H1 (cell line): Measurements from ENCODE around the gene MID1. TPM values are rescaled to one million over a fixed set of nuclear protein-coding genes. Genes with fewer than 3 reads are reported as not detected.

Experiments used
- CTCF ChIA-PET: fragments of 300-600 bp; sonication (Branson Sonifier 250); formaldehyde crosslinking; loops from one replicate; lab custom pipeline; 2021; ENCODE audit not compliant: partially characterized antibody; lab: Charles Lee
- POLR2A ChIA-PET: fragments of 300-600 bp; sonication (Branson Sonifier 250); formaldehyde crosslinking; loops from one replicate; lab custom pipeline; 2021; ENCODE audit warnings: inconsistent platforms; ENCODE audit not compliant: partially characterized antibody; lab: Charles Lee
- DNase-seq, 2 experiments: peaks; one replicate each; pipeline versions ENCODE4 v3.0.0 to v3.0.0-alpha.2; 2010 to 2022; ENCODE audit warnings: low spot score in 2 of 2, low read depth in 1 of 2, mixed read lengths in 1 of 2
- FAIRE-seq: peaks from 2 replicates; lab custom pipeline; 2011; peaks lifted over from hg19 to GRCh38; lab: Jason Lieb, UNC
- H2AFZ ChIP-seq: 2 replicates; pipeline ENCODE4 v1.8.1; 2012; ENCODE audit warnings: low read length, inconsistent platforms
- H2AK5ac ChIP-seq: 2 replicates; pipeline ENCODE4 v1.6.1; 2013; ENCODE audit warnings: low read depth, low read length
- H2BK120ac ChIP-seq: replicated peaks from 2 replicates; pipeline ENCODE3; 2013; ENCODE audit warnings: low read depth, low read length, inconsistent platforms
- H2BK12ac ChIP-seq: 2 replicates; pipeline ENCODE4 v1.6.1; 2013; ENCODE audit warnings: low read depth, low read length
- H2BK15ac ChIP-seq: 2 replicates; pipeline ENCODE4 v1.6.1; 2013; ENCODE audit warnings: low read length
- H2BK20ac ChIP-seq: 2 replicates; pipeline ENCODE4 v1.6.1; 2013; ENCODE audit warnings: low read length
- H2BK5ac ChIP-seq: 2 replicates; pipeline ENCODE4 v1.6.1; 2013; ENCODE audit warnings: low read depth, low read length
- H3K14ac ChIP-seq: 2 replicates; pipeline ENCODE4 v1.6.1; 2013; ENCODE audit warnings: inconsistent platforms; ENCODE audit not compliant: insufficient read length
- H3K18ac ChIP-seq: 2 replicates; pipeline ENCODE4 v1.6.1; 2013; ENCODE audit warnings: low read length; ENCODE audit errors: extremely low read depth
- H3K23ac ChIP-seq: 2 replicates; pipeline ENCODE4 v1.6.1; 2013; ENCODE audit warnings: inconsistent platforms; ENCODE audit not compliant: insufficient read length
- H3K23me2 ChIP-seq: 2 replicates; pipeline ENCODE4 v1.6.1; 2013; ENCODE audit warnings: low read depth, low read length
- H3K27ac ChIP-seq: 2 replicates; pipeline ENCODE4 v1.6.1; 2011; ENCODE audit warnings: low read depth, low read length, inconsistent platforms
- H3K27me3 ChIP-seq, 4 experiments: replicated peaks in 1 of 4; 1 replicate in 1 of 4; 2 replicates in 3 of 4; pipeline versions ENCODE4 v1.6.1 to v1.8.1; 2011 to 2013; ENCODE audit warnings: low read length in 3 of 4, mild to moderate bottlenecking in 3 of 4, inconsistent platforms in 2 of 4, mixed read lengths in 2 of 4, moderate library complexity in 1 of 4; ENCODE audit not compliant: control insufficient read depth in 3 of 4, insufficient read depth in 3 of 4; ENCODE audit errors: extremely low read depth in 1 of 4
- H3K36me3 ChIP-seq, 4 experiments: 2 replicates each; pipeline versions ENCODE4 v1.6.1 to v1.8.1; 2011 to 2013; ENCODE audit warnings: mild to moderate bottlenecking in 4 of 4, low read length in 3 of 4, moderate library complexity in 2 of 4, control low read depth in 1 of 4, inconsistent platforms in 1 of 4; ENCODE audit not compliant: insufficient read depth in 4 of 4, control insufficient read depth in 2 of 4
- H3K4ac ChIP-seq: replicated peaks from 2 replicates; pipeline ENCODE3; 2013; ENCODE audit warnings: low read length, low read depth, mixed read lengths, inconsistent platforms; ENCODE audit not compliant: insufficient read length
- H3K4me1 ChIP-seq, 4 experiments: replicated peaks in 1 of 4; 1 replicate in 1 of 4; 2 replicates in 3 of 4; pipeline versions ENCODE4 v1.6.1 to v1.8.1; 2011 to 2013; ENCODE audit warnings: low read length in 3 of 4, inconsistent platforms in 2 of 4, mixed read lengths in 1 of 4; ENCODE audit not compliant: insufficient read depth in 4 of 4, control insufficient read depth in 3 of 4
- H3K4me2 ChIP-seq, 2 experiments: 2 replicates each; pipeline versions ENCODE4 v1.6.1 to v1.8.1; 2011 to 2013; ENCODE audit warnings: low read depth in 2 of 2, low read length in 2 of 2, control low read depth in 1 of 2, inconsistent platforms in 1 of 2, mild to moderate bottlenecking in 1 of 2; ENCODE audit not compliant: insufficient read depth in 1 of 2
- H3K4me3 ChIP-seq, 4 experiments: fragments of 200-600, 300-600 bp in 1 of 4; sonication (generic), shearing (Covaris generic), sonication (Bioruptor Twin) in 1 of 4; 2 replicates each; pipeline versions ENCODE4 v1.5.1 to v1.8.1; 2011 to 2016; ENCODE audit warnings: low read length in 4 of 4, low read depth in 3 of 4, control low read depth in 2 of 4, inconsistent platforms in 2 of 4, mild to moderate bottlenecking in 2 of 4, mixed read lengths in 1 of 4, moderate library complexity in 1 of 4; ENCODE audit not compliant: insufficient read depth in 2 of 4; ENCODE audit errors: extremely low read depth in 1 of 4
- H3K56ac ChIP-seq: replicated peaks from 2 replicates; pipeline ENCODE3; 2013; ENCODE audit warnings: low read depth, mild to moderate bottlenecking, mixed read lengths, low read length, inconsistent platforms; ENCODE audit not compliant: insufficient read length
- H3K79me1 ChIP-seq: 2 replicates; pipeline ENCODE4 v1.6.1; 2013; ENCODE audit warnings: low read depth, low read length, control low read depth
- H3K79me2 ChIP-seq, 2 experiments: 2 replicates each; pipeline versions ENCODE4 v1.6.1 to v1.8.1; 2012 to 2013; ENCODE audit warnings: low read length in 2 of 2, mild to moderate bottlenecking in 2 of 2, inconsistent platforms in 1 of 2; ENCODE audit not compliant: insufficient read depth in 2 of 2, control insufficient read depth in 1 of 2
- H3K9ac ChIP-seq, 4 experiments: replicated peaks in 1 of 4; 1 replicate in 1 of 4; 2 replicates in 3 of 4; pipeline versions ENCODE4 v1.6.1 to v1.8.1; 2011 to 2013; ENCODE audit warnings: low read depth in 3 of 4, low read length in 3 of 4, control low read depth in 2 of 4, mild to moderate bottlenecking in 2 of 4, moderate library complexity in 2 of 4, inconsistent platforms in 1 of 4; ENCODE audit errors: extremely low read depth in 1 of 4
- H3K9me3 ChIP-seq, 2 experiments: 2 replicates each; pipeline versions ENCODE4 v1.6.1 to v1.8.1; 2012 to 2013; ENCODE audit warnings: mild to moderate bottlenecking in 2 of 2, moderate library complexity in 2 of 2, control low read depth in 1 of 2, inconsistent platforms in 1 of 2, low read depth in 1 of 2, low read length in 1 of 2, mixed read lengths in 1 of 2; ENCODE audit not compliant: insufficient read depth in 2 of 2
- H4K20me1 ChIP-seq, 2 experiments: replicated peaks in 1 of 2; 2 replicates each; pipeline versions ENCODE3 to v1.8.1; 2011 to 2013; ENCODE audit warnings: inconsistent platforms in 2 of 2, low read length in 2 of 2, mild to moderate bottlenecking in 1 of 2; ENCODE audit not compliant: insufficient read depth in 2 of 2, control insufficient read depth in 1 of 2
- H4K5ac ChIP-seq: 2 replicates; pipeline ENCODE4 v1.6.1; 2013; ENCODE audit warnings: low read length, low read depth, mixed read lengths, inconsistent platforms; ENCODE audit not compliant: insufficient read length
- H4K8ac ChIP-seq: 2 replicates; pipeline ENCODE4 v1.8.0; 2013; ENCODE audit warnings: mild to moderate bottlenecking, moderate library complexity, low read length, inconsistent platforms; ENCODE audit not compliant: insufficient read depth; ENCODE audit errors: extremely low read depth
- H4K91ac ChIP-seq: replicated peaks from 2 replicates; pipeline ENCODE3; 2013; ENCODE audit warnings: low read length, mixed read lengths, inconsistent platforms; ENCODE audit not compliant: insufficient read length
- CTBP2 ChIP-seq: IDR thresholded peaks from 2 replicates; pipeline ENCODE4 v1.7.0; 2011; ENCODE audit warnings: borderline replicate concordance, mild to moderate bottlenecking, moderate library complexity, mixed read lengths, low read length; ENCODE audit not compliant: insufficient read depth, insufficient read length
- E2F6 ChIP-seq: IDR thresholded peaks from 2 replicates; pipeline ENCODE4 v1.6.1; 2012; ENCODE audit warnings: inconsistent platforms
- FOSL1 ChIP-seq: IDR thresholded peaks from 2 replicates; pipeline ENCODE4 v1.6.1; 2011; ENCODE audit warnings: mild to moderate bottlenecking, low read depth, low read length, moderate library complexity; ENCODE audit not compliant: insufficient read depth
- GABPA ChIP-seq: IDR thresholded peaks from 2 replicates; pipeline ENCODE4 v1.6.1; 2011; ENCODE audit warnings: mild to moderate bottlenecking, low read length, moderate library complexity, borderline replicate concordance; ENCODE audit not compliant: insufficient read depth
- KDM4A ChIP-seq: IDR thresholded peaks from one replicate; pipeline ENCODE4 v1.7.1; 2012; ENCODE audit warnings: low read depth, mild to moderate bottlenecking, moderate library complexity, low read length, inconsistent platforms; ENCODE audit not compliant: severe bottlenecking
- NANOG ChIP-seq: IDR thresholded peaks from 2 replicates; pipeline ENCODE4 v1.6.1; 2011; ENCODE audit warnings: low read length, low read depth, mild to moderate bottlenecking, inconsistent platforms; ENCODE audit not compliant: insufficient read depth, poor library complexity, severe bottlenecking
- NRF1 ChIP-seq: IDR thresholded peaks from 2 replicates; pipeline ENCODE4 v1.6.1; 2011; ENCODE audit warnings: mild to moderate bottlenecking, low read depth, low read length, improper control_type of control experiment
- POLR2A ChIP-seq, 2 experiments: IDR thresholded peaks; 1 replicate in 1 of 2; 2 replicates in 1 of 2; pipeline ENCODE4 v1.6.1; 2011; ENCODE audit warnings: low read depth in 2 of 2, low read length in 2 of 2, mild to moderate bottlenecking in 2 of 2; ENCODE audit errors: control extremely low read depth in 1 of 2
- RFX5 ChIP-seq: IDR thresholded peaks from 2 replicates; pipeline ENCODE4 v1.6.1; 2011; ENCODE audit warnings: low read depth, low read length, improper control_type of control experiment, borderline replicate concordance
- SP2 ChIP-seq: IDR thresholded peaks from 2 replicates; pipeline ENCODE4 v1.6.1; 2012; ENCODE audit warnings: mild to moderate bottlenecking, low read length, inconsistent platforms
- SRF ChIP-seq: IDR thresholded peaks from 2 replicates; pipeline ENCODE4 v1.6.1; 2011; ENCODE audit warnings: mild to moderate bottlenecking, low read depth, low read length, moderate library complexity
- SUZ12 ChIP-seq: fragments of 200-600 bp; sonication (generic); IDR thresholded peaks from 2 replicates; pipeline ENCODE4 v1.6.1; 2012; ENCODE audit warnings: mild to moderate bottlenecking, inconsistent platforms, low read length, moderate library complexity, mixed read lengths
- YY1 ChIP-seq: IDR thresholded peaks from 2 replicates; pipeline ENCODE4 v1.6.1; 2011; ENCODE audit warnings: low read depth, mild to moderate bottlenecking, low read length
- ZNF274 ChIP-seq: IDR thresholded peaks from 2 replicates; pipeline ENCODE4 v1.7.0; 2012; ENCODE audit warnings: low read length, borderline replicate concordance; ENCODE audit errors: extremely low read depth
- WGBS, 2 experiments: shearing (Covaris generic) in 1 of 2; methylation state at CpG; one replicate each; pipeline versions ENCODE4 v1.1.6 to v1.1.7; 2013 to 2015; ENCODE audit warnings: low lambda C conversion rate in 2 of 2, mixed read lengths in 2 of 2, inconsistent platforms in 1 of 2, low coverage in 1 of 2, missing lambda C conversion rate in 1 of 2; ENCODE audit not compliant: insufficient replicate concordance in 2 of 2, insufficient coverage in 1 of 2, insufficient read length in 1 of 2; ENCODE audit errors: extremely low coverage in 1 of 2, missing lambda C conversion rate in 1 of 2; 5-methylcytosine and 5-hydroxymethylcytosine counted together
- polyA plus RNA-seq, 7 experiments: library from polyadenylated mRNA; depleted of rRNA in 3 of 7; stranded (reverse) in 5 of 7; unstranded in 2 of 7; fragments of >200 nt in 5 of 7; fragments of 200-250 nt in 2 of 7; gene quantifications; 1 replicate in 5 of 7; 2 replicates in 1 of 7; 4 replicates in 1 of 7; pipeline versions ENCODE4 v1.2.1 to v1.2.3, GENCODE V29; 2011 to 2013; ENCODE audit warnings: missing spikeins in 2 of 7, mixed read lengths in 2 of 7
- total RNA-seq: library from RNA; stranded (reverse); fragmentation: NEBNext Ultra II Directional; extraction: Animal tissue kit (Norgen Biotek cat#: 25700); gene quantifications from 2 replicates; pipeline ENCODE4 v1.2.1, GENCODE V29; 2021

The MID1 gene
- total and polyA plus RNA-seq, 2 of the 8 experiments (the other 6 are each of a cell fraction or from before 2014, with no cell fraction given): 12.9 to 54.3 TPM

GRCh38 chrX:10665681-10666080 is 45.3 kb upstream of the MID1 start:
- Histone ChIP-seq H3K4me1 (no peaks in the 10 kb centered on the region; a peak in 1 of 7 replicates), H2BK5ac (no peak overlapping the region), H4K20me1 (no peaks in the 10 kb centered on the region), H3K4me2 (no peak overlapping the region), H3K79me2 (no peaks in the 10 kb centered on the region), H2BK120ac (no peak overlapping the region), H2AFZ (no peak overlapping the region), H2AK5ac (no peak overlapping the region), H3K36me3 (no peaks in the 10 kb centered on the region), H4K91ac (no peak overlapping the region), H2BK12ac (no peak overlapping the region), H3K18ac (no peak overlapping the region), H3K27me3 (no peaks in the 10 kb centered on the region), H3K79me1 (no peaks in the 10 kb centered on the region), H2BK15ac (no peak overlapping the region), H3K4ac (no peak overlapping the region), H3K9ac (no peak overlapping the region), H4K5ac (no peak overlapping the region), H3K56ac (no peak overlapping the region), H3K4me3 (no peak overlapping the region), H3K14ac (no peak overlapping the region), H4K8ac (no peak overlapping the region), H3K23ac (no peak overlapping the region), H2BK20ac (no peak overlapping the region), H3K23me2 (no peaks in the 10 kb centered on the region), H3K27ac (no peak overlapping the region), H3K9me3 (no peaks in the 10 kb centered on the region)
- no peak for DNase-seq
- WGBS, 2 experiments: 92% methylated on average over 5 of the region's 7 CpGs; no CpG with 5 or more reads in 1 of the 2 experiments
- CTCF ChIA-PET: interaction anchor here (0.6 to 1.2 kb wide), 2 partner anchors 9 to 1109 kb away, joined by 3 to 4 read pairs; no protein-coding TSS in a partner anchor
- FAIRE-seq: no peak
- POLR2A ChIA-PET: no interaction called here
- no peak for TF ChIP-seq POLR2A (IDR thresholded peaks at IDR 0.05; ENCODE audit: control extremely low read depth in 1 of 2, low read depth in 2 of 2, low read length in 2 of 2)
- TF ChIP-seq CTBP2: no peak
- TF ChIP-seq SUZ12: no peak
- no peak for TF ChIP-seq NRF1
- TF ChIP-seq SP2: no peak
- no peak for TF ChIP-seq RFX5
- TF ChIP-seq SRF: no peak
- no peak for TF ChIP-seq E2F6
- no peak for TF ChIP-seq FOSL1
- no peak for TF ChIP-seq NANOG
- no peak for TF ChIP-seq KDM4A
- TF ChIP-seq ZNF274: no peak
- TF ChIP-seq YY1: no peak
- TF ChIP-seq GABPA: no peak
